ENCODE measurements around the gene CDHR1. TPM values are rescaled to one million over a fixed set of nuclear protein-coding genes. Genes with fewer than 3 reads are reported as not detected.
"Not testable (repeated sequence)": the region's sequence is repeated elsewhere in the genome, so short reads cannot be mapped to it uniquely, and the experiment has no call there.

The CDHR1 gene
- total RNA-seq, result 1 to 10 TPM; 2.4 to 9.1 (median 5.3) TPM
- 3.6 TPM for polyA plus RNA-seq
- long read RNA-seq, donor 1, partial matches to known transcripts, result 1 of 6 reads
- long read RNA-seq, donor 1, other reads (novel, unspliced or antisense), result 4 of 6 reads
- long read RNA-seq, donor 2, result 0 reads
- long read RNA-seq, donor 3, partial matches to known transcripts, result 1 of 3 reads
- long read RNA-seq, donor 3, other reads (novel, unspliced or antisense), result 2 of 3 reads
- long read RNA-seq, donor 4, partial matches to known transcripts, result 0 of 5 reads
- long read RNA-seq, donor 4, other reads (novel, unspliced or antisense), result 4 of 5 reads

DNA sequence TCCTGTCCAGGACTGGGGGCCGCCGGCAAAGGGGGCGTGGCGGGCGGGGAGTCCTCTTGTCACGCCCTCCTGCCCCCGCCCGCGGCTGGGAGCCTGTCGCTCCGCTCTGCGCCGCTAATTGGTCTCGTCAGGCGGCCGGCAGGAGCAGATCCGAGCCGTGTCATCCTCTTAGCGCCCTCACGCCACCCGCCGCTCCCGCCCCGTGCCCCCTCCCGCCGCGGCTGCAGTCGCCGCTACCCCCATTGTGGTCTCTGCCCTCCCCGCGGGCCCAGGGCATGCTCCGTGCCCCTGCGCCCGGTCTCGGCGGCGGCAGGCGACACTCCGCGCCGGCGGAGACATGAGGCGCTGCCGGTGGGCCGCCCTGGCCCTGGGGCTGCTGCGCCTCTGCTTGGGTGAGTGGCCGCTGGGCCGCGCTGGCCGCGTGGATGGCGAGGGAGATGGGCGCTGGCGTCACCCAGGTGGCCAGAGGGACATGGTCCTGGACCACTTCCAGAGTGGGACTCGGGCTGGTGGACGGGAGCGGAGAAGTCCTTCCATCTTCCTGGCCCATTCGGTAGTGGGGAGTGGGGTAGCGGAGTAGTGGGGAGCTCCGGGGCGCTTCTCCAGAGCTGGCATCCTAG, at the start of gene CDHR1:
TSS of gene CDHR1 (plus strand) at position 114 of the 620 bp plus-strand sequence. CDS start at position 338, 224 bp downstream.
- Histone ChIP-seq H3K27me3 (ENCODE audit: control insufficient read depth, insufficient read depth) (no peaks in the 10 kb centered on the region), H3K4me1 (ENCODE audit: control insufficient read depth, insufficient read depth, low read length) (no peaks in the 10 kb centered on the region), H3K4me3 (ENCODE audit: low read length) (peak within 1 kb of the TSS; percentile 52), H3K27ac (ENCODE audit: low read length) (no peak within 1 kb of the TSS), H3K9me3 (ENCODE audit: control insufficient read depth, low read length) (no peaks in the 10 kb centered on the region)
- ATAC-seq (peak; percentile 65 to 80), DNase-seq (peak; percentile 44 to 80 (median 72))
- under 1% methylated on average over 61 of the region's 61 CpGs for WGBS
- intact Hi-C loops (cut with DNase I), result no loop called here

DNA sequence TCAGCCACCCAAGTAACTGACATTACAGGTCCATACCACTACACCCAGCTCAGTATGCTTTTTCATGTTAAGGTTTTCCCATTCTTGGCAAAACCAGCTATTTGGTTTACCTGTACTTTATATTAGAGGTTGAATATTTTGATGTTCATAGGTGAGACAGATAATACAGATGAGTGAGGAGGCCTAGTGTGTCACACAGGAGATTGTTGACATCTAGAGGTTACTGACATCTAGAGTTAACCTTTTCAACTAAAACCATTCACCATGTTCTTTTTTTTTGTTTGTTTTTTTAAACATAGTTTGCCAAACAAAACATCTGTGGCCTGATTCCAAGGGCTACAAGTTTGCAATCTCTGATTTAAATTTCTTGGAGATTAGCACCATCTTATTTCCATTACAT, 47.0 kb upstream of the CDHR1 start:
- H3K27me3 ChIP-seq (ENCODE audit: control insufficient read depth, insufficient read depth), result no peaks in the 10 kb centered on the region
- no peak for ATAC-seq
- intact Hi-C loops (cut with DNase I), result loop anchor here in 2 of 4 donors (5.0 to 10.0 kb wide), 2 partner anchors 57 to 60 kb away; no protein-coding TSS in a partner anchor

GRCh38 chr10:84148006-84148597, 46.2 kb upstream of the CDHR1 start:
- not testable (repeated sequence) for H3K27me3 ChIP-seq (ENCODE audit: control insufficient read depth, insufficient read depth); H3K27ac ChIP-seq (ENCODE audit: low read length); H3K4me3 ChIP-seq (ENCODE audit: low read length); ATAC-seq; H3K9me3 ChIP-seq (ENCODE audit: control insufficient read depth, low read length); H3K4me1 ChIP-seq (ENCODE audit: control insufficient read depth, insufficient read depth, low read length)
- DNase-seq, result peak in 1 of 3 donors; percentile 32
- intact Hi-C loops (cut with DNase I), result loop anchor here in 2 of 4 donors (5.0 to 10.0 kb wide), 2 partner anchors 57 to 59 kb away; no protein-coding TSS in a partner anchor
- 86% methylated on average over 9 of the region's 9 CpGs for WGBS

More for the DNA sequence above, 47.0 kb upstream of the CDHR1 start:
- Histone ChIP-seq H3K9me3 (ENCODE audit: control insufficient read depth, low read length) (no peaks in the 10 kb centered on the region), H3K27ac (ENCODE audit: low read length) (no peak overlapping the region), H3K4me1 (ENCODE audit: control insufficient read depth, insufficient read depth, low read length) (no peaks in the 10 kb centered on the region), H3K4me3 (ENCODE audit: low read length) (no peak overlapping the region)
- no peak for DNase-seq

DNA sequence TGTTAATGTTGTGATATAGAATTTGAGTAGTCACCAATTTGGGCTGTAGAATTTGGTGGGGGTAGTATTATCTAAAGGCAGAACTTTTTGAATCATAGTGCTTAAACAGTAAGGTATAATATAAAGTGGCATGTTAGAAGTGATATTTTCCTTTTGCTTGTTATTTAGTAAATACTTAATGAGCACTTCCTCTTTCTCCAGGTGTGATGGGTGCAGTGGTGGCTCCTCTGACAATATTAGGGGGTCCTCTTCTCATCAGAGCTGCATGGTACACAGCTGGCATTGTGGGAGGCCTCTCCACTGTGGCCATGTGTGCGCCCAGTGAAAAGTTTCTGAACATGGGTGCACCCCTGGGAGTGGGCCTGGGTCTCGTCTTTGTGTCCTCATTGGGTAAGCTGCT, 44.5 kb upstream of the CDHR1 start:
- Histone ChIP-seq H3K27ac (ENCODE audit: low read length) (no peak overlapping the region), H3K4me1 (ENCODE audit: control insufficient read depth, insufficient read depth, low read length) (no peaks in the 10 kb centered on the region), H3K4me3 (ENCODE audit: low read length) (no peak overlapping the region), H3K27me3 (ENCODE audit: control insufficient read depth, insufficient read depth) (no peaks in the 10 kb centered on the region), H3K9me3 (ENCODE audit: control insufficient read depth, low read length) (no peaks in the 10 kb centered on the region)
- intact Hi-C loops (cut with DNase I), result loop anchor here in 2 of 4 donors (5.0 to 10.0 kb wide), 2 partner anchors 55 to 57 kb away; no protein-coding TSS in a partner anchor
- WGBS, result 92% methylated on average over 2 of the region's 2 CpGs
- DNase-seq, result no peak
- ATAC-seq, result no peak

DNA sequence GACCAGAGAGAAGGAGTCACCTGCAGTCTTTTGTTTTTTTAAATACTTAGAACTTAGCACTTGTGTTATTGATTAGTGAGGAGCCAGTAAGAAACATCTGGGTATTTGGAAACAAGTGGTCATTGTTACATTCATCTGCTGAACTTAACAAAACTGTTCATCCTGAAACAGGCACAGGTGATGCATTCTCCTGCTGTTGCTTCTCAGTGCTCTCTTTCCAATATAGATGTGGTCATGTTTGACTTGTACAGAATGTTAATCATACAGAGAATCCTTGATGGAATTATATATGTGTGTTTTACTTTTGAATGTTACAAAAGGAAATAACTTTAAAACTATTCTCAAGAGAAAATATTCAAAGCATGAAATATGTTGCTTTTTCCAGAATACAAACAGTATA, 41.6 kb upstream of the CDHR1 start:
- intact Hi-C loops (cut with DNase I), result no loop called here
- H3K9me3 ChIP-seq (ENCODE audit: control insufficient read depth, low read length), result no peaks in the 10 kb centered on the region
- no peak overlapping the region for H3K27ac ChIP-seq (ENCODE audit: low read length)
- no peak for ATAC-seq
- H3K27me3 ChIP-seq (ENCODE audit: control insufficient read depth, insufficient read depth), result no peaks in the 10 kb centered on the region
- DNase-seq, result no peak
- H3K4me1 ChIP-seq (ENCODE audit: control insufficient read depth, insufficient read depth, low read length), result peaks cover 3% of the 10 kb centered on the region
- H3K4me3 ChIP-seq (ENCODE audit: low read length), result no peak overlapping the region

DNA sequence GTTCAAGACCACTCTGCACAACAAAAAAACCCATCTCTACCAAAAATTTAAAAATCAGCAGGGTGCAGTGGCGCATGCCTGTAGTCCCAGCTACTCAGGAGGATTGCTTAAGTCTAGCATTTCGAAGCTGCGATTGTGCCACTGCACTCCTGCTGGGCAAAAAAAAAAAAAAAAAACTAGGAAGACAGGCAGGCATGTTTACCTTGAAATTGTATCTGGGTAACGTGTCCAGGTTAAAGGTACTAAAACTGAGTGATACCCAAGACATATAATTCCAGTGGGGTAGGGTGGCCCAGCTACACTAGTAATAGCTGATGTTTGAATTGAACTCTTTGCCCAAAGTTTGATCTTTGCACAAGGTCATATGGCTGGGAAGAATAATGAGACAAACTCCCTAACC, 38.8 kb upstream of the CDHR1 start:
- Histone ChIP-seq H3K9me3 (ENCODE audit: control insufficient read depth, low read length) (no peaks in the 10 kb centered on the region), H3K27me3 (ENCODE audit: control insufficient read depth, insufficient read depth) (no peaks in the 10 kb centered on the region), H3K4me1 (ENCODE audit: control insufficient read depth, insufficient read depth, low read length) (peaks cover 3% of the 10 kb centered on the region), H3K4me3 (ENCODE audit: low read length) (no peak overlapping the region), H3K27ac (ENCODE audit: low read length) (no peak overlapping the region)
- ATAC-seq (no peak), DNase-seq (no peak)
- WGBS, result 91% methylated on average over 4 of the region's 4 CpGs
- intact Hi-C loops (cut with DNase I), result no loop called here

DNA sequence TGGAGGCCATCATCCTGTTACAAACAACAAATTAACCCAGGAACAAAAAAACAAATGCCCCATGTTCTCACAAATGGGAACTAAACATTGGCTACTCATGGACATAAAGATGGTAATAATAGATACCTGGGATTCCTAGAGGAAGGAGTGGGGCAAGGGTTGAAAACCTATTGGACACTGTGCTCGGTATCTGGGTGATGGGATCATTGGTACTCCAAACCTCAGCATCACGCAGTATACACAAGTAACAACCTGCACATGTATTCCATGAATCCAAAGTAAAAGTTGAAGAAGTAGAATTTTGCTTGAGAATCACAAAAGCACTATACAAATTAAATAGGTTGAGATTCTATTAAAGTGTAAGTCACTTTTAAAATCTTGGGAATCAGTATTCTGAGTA, 38.3 kb upstream of the CDHR1 start:
- WGBS, result 92% methylated on average over 2 of the region's 2 CpGs
- Histone ChIP-seq H3K27ac (ENCODE audit: low read length) (no peak overlapping the region), H3K4me1 (ENCODE audit: control insufficient read depth, insufficient read depth, low read length) (peaks cover 3% of the 10 kb centered on the region), H3K9me3 (ENCODE audit: control insufficient read depth, low read length) (no peaks in the 10 kb centered on the region), H3K4me3 (ENCODE audit: low read length) (no peak overlapping the region), H3K27me3 (ENCODE audit: control insufficient read depth, insufficient read depth) (no peaks in the 10 kb centered on the region)
- DNase-seq, result no peak
- intact Hi-C loops (cut with DNase I), result no loop called here
- no peak for ATAC-seq

- no peaks in the 10 kb centered on the region for H3K9me3 ChIP-seq (ENCODE audit: control insufficient read depth, low read length)
- DNase-seq (no peak), ATAC-seq (peak; percentile 52 to 73)
- no peak overlapping the region for H3K27ac ChIP-seq (ENCODE audit: low read length)
- peaks cover 3% of the 10 kb centered on the region for H3K4me1 ChIP-seq (ENCODE audit: control insufficient read depth, insufficient read depth, low read length)
- intact Hi-C loops (cut with DNase I), result no loop called here
- 49% methylated on average over 10 of the region's 10 CpGs for WGBS
- no peaks in the 10 kb centered on the region for H3K27me3 ChIP-seq (ENCODE audit: control insufficient read depth, insufficient read depth)
- H3K4me3 ChIP-seq (ENCODE audit: low read length), result no peak overlapping the region
Observed at GRCh38 chr10:84156768-84157167, 37.6 kb upstream of the CDHR1 start.

- intact Hi-C loops (cut with DNase I), result no loop called here
- H3K4me1 ChIP-seq (ENCODE audit: control insufficient read depth, insufficient read depth, low read length), result peaks cover 3% of the 10 kb centered on the region
- WGBS, result 79% methylated on average over 2 of the region's 2 CpGs
- no peaks in the 10 kb centered on the region for H3K9me3 ChIP-seq (ENCODE audit: control insufficient read depth, low read length)
- H3K4me3 ChIP-seq (ENCODE audit: low read length), result no peak overlapping the region
- DNase-seq, result no peak
- no peak overlapping the region for H3K27ac ChIP-seq (ENCODE audit: low read length)
- H3K27me3 ChIP-seq (ENCODE audit: control insufficient read depth, insufficient read depth), result no peaks in the 10 kb centered on the region
- no peak for ATAC-seq
Observed at GRCh38 chr10:84158061-84158460, 36.3 kb upstream of the CDHR1 start.

DNA sequence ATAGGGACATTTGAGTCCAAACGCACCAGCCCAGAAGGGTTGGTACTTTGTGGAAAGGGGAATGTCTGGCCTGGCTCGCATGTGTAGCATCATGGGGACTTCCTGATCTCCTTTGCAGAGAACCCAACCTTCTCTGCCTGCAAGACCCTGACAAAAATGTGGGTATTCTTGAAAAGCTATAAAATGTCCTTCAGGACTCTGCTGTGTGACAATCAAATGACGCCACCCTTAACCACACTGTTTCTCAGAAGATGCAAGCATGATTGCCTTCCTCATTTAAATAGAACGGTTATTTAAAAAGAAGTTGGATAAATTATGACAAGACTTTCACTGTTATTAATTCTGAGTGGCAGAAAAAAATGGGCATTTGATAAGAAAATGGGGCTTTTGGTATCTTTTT, 35.8 kb upstream of the CDHR1 start:
- H3K27ac ChIP-seq (ENCODE audit: low read length), result no peak overlapping the region
- peaks cover 3% of the 10 kb centered on the region for H3K4me1 ChIP-seq (ENCODE audit: control insufficient read depth, insufficient read depth, low read length)
- no peaks in the 10 kb centered on the region for H3K9me3 ChIP-seq (ENCODE audit: control insufficient read depth, low read length)
- intact Hi-C loops (cut with DNase I), result no loop called here
- DNase-seq (no peak), ATAC-seq (no peak)
- no peak overlapping the region for H3K4me3 ChIP-seq (ENCODE audit: low read length)
- WGBS, result 77% methylated on average over 4 of the region's 4 CpGs
- H3K27me3 ChIP-seq (ENCODE audit: control insufficient read depth, insufficient read depth), result no peaks in the 10 kb centered on the region

DNA sequence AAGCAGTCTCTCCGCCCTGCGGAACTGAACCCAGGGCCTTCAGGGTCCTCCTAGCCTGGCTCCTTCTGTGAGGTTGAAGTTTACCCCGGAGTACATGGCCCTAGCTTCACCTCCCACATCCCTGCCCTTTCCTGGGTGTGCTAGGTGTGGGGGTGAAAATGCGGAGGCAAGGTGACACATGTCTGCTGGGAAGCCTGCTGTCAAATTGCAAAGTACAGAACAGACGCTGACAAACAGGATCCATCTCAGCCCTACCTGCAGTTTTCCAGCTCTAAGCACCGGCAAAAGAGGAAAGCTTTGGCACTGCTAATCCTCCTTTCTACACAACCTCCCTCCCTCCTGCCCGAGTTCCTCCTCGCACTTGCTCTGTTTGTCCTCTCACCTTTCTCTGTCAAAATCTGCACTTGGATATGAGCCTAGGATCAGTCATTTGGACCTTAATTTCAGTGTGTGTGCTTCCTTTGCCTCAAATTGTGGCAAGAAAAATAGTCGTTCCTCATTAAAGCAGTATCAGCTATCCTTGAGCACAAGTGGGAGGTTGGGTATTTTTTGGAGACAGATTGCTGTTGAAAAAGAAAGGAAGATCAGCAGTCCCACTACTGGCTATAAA, 35.2 kb upstream of the CDHR1 start:
- H3K4me3 ChIP-seq (ENCODE audit: low read length), result no peak overlapping the region
- H3K4me1 ChIP-seq (ENCODE audit: control insufficient read depth, insufficient read depth, low read length), result peaks cover 3% of the 10 kb centered on the region
- WGBS, result 33% methylated on average over 9 of the region's 9 CpGs
- intact Hi-C loops (cut with DNase I), result no loop called here
- no peaks in the 10 kb centered on the region for H3K27me3 ChIP-seq (ENCODE audit: control insufficient read depth, insufficient read depth)
- no peak for DNase-seq
- no peak overlapping the region for H3K27ac ChIP-seq (ENCODE audit: low read length)
- H3K9me3 ChIP-seq (ENCODE audit: control insufficient read depth, low read length), result no peaks in the 10 kb centered on the region
- ATAC-seq, result peak in 1 of 2 donors; percentile 23

Measured in right cardiac atrium (tissue), 5 donors.